Purkinje cell (primary cell): ENCODE results near the gene METTL25B. TPM values are rescaled to one million over a fixed set of nuclear protein-coding genes. Genes with fewer than 3 reads are reported as not detected.

Experiments used
- polyA plus RNA-seq: library from polyadenylated mRNA; unstranded; fragments of >200 nt; fragmentation: Nextera tagmentation; gene quantifications from 2 replicates; pipeline ENCODE4 v1.2.1, GENCODE V29; 2014

Gene METTL25B
- polyA plus RNA-seq: 3.2 and 7.9 TPM in 2 replicates

DNA sequence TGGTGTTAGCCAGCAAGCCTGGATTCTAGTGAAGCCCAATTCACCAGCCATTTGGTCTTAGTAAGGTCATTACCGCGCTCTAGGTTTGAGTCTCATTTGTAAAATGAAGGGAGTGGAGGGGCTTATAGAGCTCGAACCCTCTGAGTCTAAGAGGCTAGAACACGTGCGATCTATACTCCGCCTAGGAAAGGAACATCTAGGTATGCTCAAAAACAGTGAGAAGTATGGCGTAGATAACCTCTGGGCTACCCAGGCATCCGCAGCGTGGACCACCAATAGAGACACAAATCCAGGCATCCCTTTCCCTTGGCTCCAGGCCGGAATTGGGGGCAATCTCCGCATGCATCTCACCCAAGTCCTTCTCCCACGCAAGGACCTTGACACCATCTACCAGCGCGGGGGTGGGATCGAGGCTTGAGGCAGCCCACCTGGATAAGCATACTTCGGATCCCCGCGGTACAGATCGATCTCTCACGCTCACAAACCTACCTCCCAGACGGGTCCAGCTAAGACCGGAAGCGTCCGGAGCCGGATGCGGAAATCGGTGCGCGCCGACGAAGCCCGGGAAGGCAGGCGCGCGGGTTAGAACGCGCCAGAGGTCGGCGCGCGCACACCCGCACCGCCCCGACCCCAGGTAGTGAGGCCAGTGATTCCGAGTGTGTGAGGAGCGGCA lies at the start of gene METTL25B:
METTL25B (plus strand) TSS at position 544 of the 673 bp plus-strand sequence. CDS start 636 bp downstream, outside the sequence.

DNA sequence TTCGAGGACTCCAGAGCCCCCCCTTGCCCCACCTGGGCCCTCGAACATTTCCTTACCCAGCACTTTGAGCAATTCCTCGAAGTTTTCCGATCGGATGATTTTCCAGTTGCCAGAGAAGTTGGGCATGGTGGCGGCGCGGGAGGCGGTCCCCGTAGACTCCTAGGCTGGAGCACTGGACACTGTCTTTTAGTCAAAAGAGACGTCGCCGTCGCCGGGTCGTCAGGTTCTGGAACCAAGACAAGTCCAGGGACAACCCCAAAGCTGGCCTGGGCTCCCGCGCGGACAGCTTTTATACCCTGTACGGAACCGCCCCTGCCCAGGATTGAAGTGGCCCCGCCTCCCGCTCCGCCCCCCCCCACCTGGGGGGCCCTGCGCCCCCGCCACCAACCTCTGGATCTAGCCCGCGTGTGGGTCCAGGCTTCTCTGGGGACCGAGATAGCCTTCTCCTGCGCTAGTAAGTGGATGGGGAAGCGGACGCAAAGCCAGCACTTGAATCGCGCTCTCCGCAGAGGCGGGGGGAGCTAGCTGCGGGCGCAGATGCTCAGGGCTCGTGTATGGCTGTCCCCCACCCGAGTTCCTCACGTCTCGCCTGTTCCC lies 22.9 kb upstream of the METTL25B start, which contains the start of gene CRABP2:
CRABP2 (minus strand) TSS at position 263 of the 597 bp plus-strand sequence; CDS start at position 126, 137 bp downstream.

DNA sequence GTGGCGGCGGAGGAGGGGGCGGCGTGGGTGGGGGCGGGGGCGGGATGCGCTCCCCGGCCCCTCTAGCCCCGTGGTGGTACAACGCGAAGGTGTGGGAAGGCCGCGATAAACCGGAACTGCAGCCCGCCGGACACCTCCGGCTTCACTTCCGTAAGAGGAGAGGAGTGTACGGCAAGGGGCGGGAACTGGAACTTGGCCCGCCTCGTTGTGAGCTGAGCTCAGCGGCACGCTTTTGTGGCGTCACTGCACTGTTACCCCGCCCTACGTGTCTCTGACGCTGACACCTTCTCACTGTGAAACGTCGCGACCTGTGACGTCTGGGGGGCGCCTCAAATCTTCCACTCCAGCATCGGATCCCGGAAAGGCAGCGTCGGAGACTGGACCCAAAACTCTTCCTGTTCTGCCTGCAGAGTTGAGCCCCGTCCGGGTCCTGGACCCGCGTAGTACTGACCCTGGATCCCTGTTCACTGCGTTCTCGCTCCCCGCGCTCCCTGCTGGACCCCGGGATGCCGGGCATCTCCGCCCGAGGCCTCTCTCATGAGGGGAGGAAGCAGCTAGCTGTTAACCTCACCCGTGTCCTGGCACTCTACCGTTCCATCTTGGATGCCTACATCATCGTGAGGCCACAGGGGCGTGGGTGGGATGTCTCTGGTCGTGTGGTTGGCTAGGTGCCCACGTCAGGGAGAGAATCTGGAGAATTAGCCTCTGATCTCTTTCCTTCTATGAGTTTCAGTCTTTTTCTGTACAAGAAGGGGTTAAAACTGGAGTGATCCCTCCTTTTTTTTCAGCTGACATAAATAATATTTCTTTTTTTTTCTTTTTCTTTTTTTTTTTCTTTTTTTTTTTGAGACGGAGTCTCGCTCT lies 562 bp downstream of the METTL25B start, which contains the start of gene ISG20L2:
ISG20L2 (minus strand) TSS at position 168 of the 864 bp plus-strand sequence. CDS start 1,114 bp downstream, outside the sequence.

DNA sequence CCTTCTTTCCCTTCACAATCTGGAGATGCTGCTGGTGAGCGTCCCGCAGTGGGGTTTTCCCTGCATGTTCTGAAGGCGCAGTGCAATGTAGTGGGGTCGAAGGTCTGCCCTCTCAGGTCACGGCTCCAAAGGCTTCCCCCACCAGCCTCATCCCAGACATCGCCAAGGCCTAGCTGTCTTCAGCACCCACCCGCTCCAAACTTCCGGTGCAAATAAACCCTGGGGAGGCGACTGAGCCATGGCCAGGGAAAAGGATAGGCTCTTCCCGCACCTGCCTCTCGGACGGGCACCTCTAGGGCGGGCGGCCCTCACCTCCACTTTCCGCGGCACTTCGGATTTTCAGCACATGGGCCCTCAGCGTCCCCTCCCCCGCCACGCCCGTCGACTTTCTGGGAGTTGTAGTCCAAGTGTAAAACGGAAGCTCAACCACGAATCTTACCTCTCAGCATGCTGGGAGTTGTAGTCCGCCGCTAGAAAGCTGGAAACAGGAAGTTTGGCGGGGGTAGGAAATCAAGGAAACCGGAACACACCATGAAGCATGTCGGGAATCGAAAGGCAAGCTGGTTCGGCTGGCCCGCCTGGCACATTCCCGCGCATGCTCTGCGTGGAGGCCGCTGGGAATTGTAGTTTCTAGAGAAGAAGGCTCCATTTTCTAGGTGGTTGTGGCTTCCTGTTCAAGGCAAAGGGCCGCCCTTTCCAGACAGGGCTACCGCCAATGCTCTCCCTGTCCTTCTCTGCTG lies 12.6 kb downstream of the METTL25B start, which contains the start of gene MRPL24:
MRPL24 (minus strand) TSS at position 348 of the 740 bp plus-strand sequence. CDS start 2,384 bp downstream, outside the sequence.

DNA sequence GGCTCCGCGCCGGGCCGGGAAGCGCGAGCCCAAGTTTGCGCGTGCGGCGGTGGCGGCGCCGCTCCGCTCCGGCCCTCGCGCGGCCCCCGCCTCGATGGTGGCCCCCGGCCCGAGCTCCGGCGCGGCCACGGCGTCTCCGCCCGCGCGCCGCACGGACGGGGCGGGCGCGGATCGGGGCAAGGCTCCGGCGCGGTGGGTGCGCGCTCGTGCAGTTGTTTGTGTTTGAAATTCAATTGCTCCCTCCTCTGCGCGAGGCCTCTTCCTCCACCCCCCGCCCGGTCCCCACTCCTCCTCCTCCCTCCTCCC lies 23.1 kb downstream of the METTL25B start, which contains the start of gene HDGF:
HDGF (minus strand) TSS at position 225 of the 306 bp plus-strand sequence. CDS start 246 bp downstream, outside the sequence.

DNA sequence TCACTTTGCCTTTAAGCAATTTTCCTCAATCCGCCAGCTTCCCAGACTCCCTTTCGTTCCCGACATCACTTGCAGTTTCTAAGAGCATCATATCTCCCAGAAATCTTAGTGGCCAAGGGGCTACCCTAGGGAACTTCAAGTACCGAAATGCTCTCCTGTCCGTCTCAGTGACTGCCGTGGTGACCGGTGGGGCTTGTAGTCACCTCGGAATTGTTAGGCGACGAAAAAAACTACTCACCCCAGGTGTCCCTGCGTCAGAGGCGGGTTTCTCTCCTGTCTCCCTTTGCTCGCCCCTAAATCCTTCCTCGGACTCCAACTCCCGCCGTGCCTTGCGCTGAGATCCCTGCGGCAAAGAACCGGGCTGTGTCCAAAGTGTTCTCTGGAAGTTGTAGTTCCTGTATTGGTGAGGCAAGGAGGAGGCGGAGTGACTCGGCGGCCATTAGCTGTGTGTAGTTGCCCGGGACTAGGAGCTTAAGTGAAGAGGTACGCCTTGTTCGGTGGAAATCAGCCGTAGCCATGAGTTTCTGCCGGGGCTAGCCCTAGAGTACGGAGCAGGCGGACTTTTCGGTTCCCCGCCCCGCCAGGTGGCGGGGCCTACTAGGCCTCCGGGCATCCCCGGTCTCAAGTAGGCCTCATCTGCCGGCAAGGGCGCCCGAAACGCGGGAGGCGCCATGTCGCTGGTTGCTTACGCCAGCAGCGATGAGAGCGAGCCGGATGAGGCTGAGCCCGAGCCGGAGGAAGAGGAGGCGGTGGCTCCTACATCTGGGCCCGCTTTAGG lies 39.0 kb downstream of the METTL25B start, which contains the start of gene PRCC:
PRCC (plus strand) TSS at position 435 of the 778 bp plus-strand sequence; CDS start at position 672, 237 bp downstream.

Other genes with a start within 250 kb of the METTL25B start
- gene MEF2D, start 227.7 kb upstream of the METTL25B start, polyA plus RNA-seq: 2.1 and 3.2 TPM in 2 replicates
- 0.07 and 0.09 TPM in 2 replicates for gene IQGAP3, start 155.9 kb upstream of the METTL25B start, polyA plus RNA-seq
- gene TTC24, start 148.7 kb upstream of the METTL25B start, polyA plus RNA-seq: not detected in 2 replicates
- gene NAXE, start 136.7 kb upstream of the METTL25B start, polyA plus RNA-seq: 35.4 and 46.0 TPM in 2 replicates
- gene GPATCH4, start 127.0 kb upstream of the METTL25B start, polyA plus RNA-seq: 46.2 and 58.6 TPM in 2 replicates
- not detected in 2 replicates for gene HAPLN2, start 109.1 kb upstream of the METTL25B start, polyA plus RNA-seq
- 11.1 and 13.8 TPM in 2 replicates for gene BCAN, start 86.4 kb upstream of the METTL25B start, polyA plus RNA-seq
- 1.4 and 2.3 TPM in 2 replicates for gene NES, start 51.1 kb upstream of the METTL25B start, polyA plus RNA-seq
- 0.40 TPM in 1 of 2 replicates, not detected in the other for gene CRABP2, start 22.9 kb upstream of the METTL25B start, polyA plus RNA-seq
- 1.8 and 2.5 TPM in 2 replicates for gene ISG20L2, start 297 bp downstream of the METTL25B start, polyA plus RNA-seq
- 33.8 and 58.2 TPM in 2 replicates for gene MRPL24, start 12.6 kb downstream of the METTL25B start, polyA plus RNA-seq
- 21.2 and 24.3 TPM in 2 replicates for gene HDGF, start 23.2 kb downstream of the METTL25B start, polyA plus RNA-seq
- gene PRCC, start 39.1 kb downstream of the METTL25B start, polyA plus RNA-seq: 17.6 and 22.9 TPM in 2 replicates
- gene SH2D2A, start 88.4 kb downstream of the METTL25B start, polyA plus RNA-seq: not detected in 2 replicates
- not detected in 2 replicates for gene INSRR, start 130.6 kb downstream of the METTL25B start, polyA plus RNA-seq
- gene NTRK1, start 132.4 kb downstream of the METTL25B start, polyA plus RNA-seq: not detected in 2 replicates
- 0.08 TPM in 1 of 2 replicates, not detected in the other for gene PEAR1, start 165.2 kb downstream of the METTL25B start, polyA plus RNA-seq
- not detected in 2 replicates for gene LRRC71, start 192.2 kb downstream of the METTL25B start, polyA plus RNA-seq